NOMO-1 (cell line): ENCODE measurements around the gene MPST.

Experiments
- DNase-seq, 2 experiments: peaks; one replicate each; lab custom pipeline; 2025; ENCODE audit not compliant: unreplicated experiment in 2 of 2; lab: John Stamatoyannopoulos, UW

The MPST gene

DNA sequence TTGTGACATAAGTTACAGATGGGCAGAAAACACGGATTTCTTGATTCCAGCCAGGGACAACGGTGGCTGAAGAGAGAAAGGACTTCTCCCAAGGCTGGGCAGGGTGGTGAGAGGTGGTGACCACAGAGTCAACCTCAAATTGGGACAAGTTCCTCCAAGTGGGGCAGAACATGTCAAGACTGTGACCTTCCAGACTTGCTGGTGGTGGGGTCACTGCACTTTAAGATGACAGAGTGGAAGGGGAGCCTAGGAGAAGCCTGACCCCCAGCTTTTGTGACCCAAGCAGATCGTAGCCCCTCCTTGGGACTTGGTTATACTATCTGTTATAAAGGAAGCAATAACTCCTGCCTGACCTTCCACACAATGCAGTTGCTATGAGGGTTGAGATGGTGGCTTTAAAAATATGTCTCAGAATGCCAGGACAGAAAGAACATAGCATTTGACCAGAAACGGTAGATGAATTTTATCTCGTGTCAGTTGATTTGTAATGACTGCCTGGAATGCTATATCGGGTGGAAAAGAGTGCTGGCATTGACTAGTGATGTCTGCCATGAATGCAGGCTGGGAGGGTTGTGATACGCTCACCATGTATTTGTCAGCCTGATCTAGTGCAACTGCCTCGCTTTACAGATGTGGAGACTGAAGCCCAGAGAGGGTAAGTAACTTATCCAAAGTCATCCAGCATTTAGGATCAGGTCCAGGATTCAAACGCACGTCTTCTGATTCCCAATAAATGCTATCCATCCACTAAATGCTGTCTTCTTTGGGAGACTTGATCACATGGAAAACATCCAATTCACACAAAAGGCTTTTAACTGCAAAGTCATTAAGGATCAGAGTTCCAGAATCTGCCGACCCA lies 18.6 kb upstream of the MPST start:
- no peak for DNase-seq

DNA sequence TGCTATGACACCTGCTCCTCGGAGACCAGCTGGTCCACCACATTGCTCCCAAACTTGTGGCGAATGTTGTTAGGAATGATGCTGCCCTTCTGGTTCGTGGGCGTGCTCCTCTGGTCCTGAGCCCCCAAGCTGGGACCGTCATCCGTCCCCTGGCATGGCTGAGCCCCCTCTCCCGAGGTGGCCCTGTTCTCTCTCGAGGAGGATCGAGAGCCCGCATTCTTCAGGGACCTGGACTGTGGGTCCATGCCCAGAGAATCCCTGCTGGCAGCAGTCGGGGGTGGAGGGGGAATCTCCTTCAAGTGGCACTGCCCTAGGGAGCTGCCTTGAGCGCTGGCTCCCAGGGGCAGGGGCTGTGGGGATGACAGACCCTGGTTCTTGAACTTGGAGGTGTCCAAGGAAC lies 17.7 kb upstream of the MPST start:
- no peak for DNase-seq

DNA sequence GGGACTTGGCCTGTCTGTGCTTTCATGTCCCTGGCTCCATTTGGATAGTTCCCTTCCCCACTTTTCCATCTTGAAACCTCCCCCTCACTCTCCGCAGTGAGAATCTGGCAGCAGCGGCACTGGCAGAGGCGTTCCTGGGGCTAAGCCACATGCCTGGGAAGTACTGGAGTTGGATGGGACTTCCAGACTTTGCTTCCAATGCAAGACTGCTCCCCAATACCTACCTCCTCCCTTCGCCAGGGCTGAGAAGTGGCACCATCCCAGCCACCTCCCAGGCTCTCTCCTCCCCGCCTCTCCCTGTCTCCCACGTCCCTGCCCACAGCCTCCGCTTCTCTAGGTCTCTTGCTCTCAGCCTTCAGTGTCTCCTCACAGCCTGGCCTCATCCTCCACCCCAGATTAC lies 16.9 kb upstream of the MPST start:
- DNase-seq, result no peak

DNA sequence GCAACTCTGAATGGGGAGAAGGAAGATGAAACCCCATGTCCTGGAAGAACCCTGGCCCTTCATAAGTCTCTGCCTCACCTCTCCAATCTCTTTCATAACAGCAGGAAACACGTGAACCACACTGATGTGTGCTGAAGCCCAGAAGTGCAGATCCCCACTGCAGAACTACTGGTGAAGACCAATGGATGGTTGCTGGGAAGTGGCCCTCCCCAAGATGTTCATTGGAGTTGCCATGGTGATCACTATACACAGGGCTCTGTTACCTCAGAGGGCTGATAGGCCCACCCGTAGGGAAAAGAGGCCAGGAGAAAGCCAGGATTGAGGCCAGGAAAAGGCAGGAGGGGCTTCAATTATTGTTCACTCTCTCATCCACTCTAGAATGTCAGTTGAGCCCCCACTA lies 11.9 kb upstream of the MPST start:
- DNase-seq, result no peak

DNA sequence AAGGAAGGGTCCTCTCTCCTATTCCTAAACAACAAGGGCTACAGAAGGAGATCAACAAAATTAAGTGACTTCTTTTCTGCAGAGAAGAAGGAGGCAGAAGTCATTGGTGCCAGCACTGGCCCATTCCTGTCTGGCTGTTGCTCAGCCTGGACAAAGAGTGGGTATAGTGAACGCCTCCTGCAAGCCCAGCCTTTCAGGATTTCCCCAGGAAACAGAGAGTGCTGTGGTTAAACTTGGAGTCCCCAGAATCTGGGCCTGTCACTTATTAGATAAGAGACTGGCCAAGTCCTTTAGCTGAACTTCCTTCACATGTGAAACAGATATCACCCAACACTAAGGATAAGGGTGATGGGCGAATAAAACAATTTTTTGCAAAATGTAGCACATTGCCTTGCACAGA lies 11.2 kb upstream of the MPST start:
- no peak for DNase-seq

DNA sequence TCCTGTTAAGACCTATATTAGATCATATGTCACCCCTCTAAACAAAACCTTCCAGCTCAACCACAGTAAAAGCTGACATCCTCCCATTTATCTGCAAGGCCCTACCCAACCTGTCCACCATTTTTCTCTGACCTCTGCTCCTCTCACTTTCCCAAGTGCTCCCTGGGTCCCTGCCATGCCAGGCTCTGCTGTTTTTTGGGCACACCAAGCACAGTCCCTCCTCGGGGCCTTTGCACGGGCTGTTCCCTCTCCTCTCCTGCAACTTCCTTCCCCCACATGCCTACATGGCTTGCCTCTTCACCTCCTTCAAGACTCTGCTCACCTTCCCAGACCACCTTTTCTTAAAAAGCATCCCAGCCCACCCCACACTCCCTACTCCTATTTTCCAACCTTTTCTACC lies 10.1 kb upstream of the MPST start:
- DNase-seq, result no peak

DNA sequence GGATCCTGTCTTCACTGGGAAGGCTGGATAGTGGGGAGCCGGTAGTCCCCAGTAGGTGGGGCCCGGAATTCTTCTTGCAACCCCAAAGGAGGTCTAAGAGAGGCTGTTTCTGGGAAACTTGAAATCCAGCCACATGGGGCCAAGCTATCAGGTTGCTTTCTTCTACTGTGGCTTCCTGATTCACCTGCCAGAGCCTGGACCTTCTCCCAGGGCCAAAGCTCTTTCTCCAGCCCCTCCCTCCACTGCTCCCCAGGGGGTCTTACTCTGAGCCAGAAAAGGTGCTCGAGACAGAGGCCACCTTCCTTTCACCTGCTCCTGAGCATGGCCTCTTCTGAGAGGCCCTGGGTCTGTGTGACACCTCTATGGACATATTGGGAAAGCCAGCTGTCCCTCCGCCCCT lies 9.4 kb upstream of the MPST start:
- no peak for DNase-seq

DNA sequence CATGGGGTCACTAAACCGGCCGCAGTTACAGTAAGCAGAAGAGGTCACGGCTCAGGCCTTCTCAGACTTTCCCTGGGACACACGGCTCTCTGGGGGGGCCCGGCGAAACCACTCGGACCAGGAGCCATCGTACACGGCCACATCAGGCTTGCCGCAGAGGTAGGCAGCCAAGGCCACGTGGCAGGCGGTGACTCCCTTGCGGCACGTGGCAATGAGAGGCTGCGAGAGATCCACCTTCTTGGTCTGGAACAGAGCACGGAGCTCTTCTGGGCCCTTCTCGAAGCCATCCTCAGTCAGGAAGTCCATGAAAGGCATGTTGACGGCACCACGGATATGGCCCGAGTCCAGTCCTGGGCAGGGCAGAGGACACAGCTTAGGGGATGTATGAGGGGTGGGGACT lies 8.6 kb upstream of the MPST start:
- no peak for DNase-seq

DNA sequence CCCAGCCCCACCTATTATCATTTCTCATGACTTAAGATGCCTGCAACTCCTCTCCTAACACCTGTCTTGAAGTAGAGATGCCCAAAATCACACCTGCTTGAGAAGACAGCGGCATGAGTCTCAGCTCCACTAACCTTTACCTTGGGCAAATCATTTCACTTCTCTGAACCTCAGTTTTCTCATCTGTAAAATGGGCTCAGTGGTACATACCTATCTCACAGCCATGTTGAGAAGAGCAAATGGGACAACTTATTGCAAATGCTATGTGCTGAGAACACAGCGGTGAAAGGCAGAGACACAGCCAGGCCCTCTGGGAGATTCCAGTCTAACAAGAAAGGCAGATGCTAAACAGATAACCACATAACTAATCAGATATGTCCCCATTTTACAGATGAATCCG lies 8.1 kb upstream of the MPST start:
- no peak for DNase-seq

DNA sequence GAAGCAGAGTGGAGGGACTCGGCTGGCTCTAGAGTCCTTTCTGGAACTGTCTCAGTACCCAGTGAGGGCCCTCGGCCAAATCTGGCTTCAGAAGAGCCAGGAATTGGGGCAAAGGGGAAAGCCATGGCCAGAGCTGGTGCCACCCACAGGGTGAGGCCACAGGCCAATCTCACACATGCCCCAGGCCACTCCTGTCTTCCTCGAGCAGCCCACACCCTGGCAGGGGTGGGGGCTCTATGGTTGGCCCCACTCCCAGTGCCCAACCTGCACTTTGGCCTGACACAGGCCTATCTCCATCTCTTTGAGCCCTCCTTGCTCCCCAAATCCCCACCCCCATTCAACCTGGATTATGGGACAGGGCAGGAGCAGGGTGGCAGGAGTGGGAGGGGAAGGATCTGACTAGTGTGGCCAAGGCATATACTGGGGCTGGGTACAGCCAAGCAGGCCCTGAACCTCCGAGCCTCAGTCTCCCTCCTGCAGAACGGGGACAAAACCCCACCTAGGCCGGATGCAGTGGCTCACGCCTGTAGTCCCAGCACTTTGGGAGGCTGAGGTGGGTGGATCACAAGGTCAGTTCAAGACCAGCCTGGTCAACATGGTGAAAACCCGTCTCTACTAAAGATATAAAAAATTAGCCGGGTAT lies 7.2 kb upstream of the MPST start:
- DNase-seq, result no peak

DNA sequence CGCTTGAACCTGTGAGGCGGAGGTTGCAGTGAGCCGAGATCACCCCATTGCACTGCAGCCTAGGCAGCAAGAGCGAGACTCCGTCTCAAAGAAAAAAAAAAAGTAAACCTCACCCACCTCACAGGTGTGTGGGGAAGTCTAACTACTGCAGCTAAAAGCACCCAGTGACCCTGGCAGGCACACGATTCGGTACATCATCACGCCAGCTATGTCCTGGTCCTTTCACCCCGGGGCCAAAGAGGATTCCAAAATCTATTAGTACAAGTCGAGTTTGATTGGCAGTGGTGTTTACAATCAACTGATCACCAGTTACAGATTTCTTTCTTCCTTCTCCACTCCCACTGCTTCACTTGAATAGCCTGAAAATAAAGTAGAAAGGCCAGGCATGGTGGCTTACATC lies 6.6 kb upstream of the MPST start:
- no peak for DNase-seq

DNA sequence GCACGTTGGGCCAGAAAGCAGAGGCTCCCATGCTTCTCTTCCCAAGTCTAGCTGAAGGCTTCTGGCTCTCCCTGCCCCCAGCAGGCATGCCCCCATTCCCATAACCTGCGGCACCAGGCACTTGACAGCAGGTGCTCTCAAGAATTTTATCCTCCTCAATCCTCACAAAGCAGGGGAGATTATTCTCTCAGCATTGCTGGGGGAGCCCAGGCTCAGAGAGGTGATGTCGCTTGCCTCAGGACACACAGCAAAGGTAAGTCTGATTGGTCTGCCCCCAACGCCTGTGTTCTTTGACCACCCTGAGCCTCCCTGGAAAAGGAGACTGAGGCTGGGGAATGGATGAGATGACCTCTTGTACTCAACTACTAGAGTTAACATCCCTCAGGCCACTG lies 5.1 kb upstream of the MPST start:
- no peak for DNase-seq

DNA sequence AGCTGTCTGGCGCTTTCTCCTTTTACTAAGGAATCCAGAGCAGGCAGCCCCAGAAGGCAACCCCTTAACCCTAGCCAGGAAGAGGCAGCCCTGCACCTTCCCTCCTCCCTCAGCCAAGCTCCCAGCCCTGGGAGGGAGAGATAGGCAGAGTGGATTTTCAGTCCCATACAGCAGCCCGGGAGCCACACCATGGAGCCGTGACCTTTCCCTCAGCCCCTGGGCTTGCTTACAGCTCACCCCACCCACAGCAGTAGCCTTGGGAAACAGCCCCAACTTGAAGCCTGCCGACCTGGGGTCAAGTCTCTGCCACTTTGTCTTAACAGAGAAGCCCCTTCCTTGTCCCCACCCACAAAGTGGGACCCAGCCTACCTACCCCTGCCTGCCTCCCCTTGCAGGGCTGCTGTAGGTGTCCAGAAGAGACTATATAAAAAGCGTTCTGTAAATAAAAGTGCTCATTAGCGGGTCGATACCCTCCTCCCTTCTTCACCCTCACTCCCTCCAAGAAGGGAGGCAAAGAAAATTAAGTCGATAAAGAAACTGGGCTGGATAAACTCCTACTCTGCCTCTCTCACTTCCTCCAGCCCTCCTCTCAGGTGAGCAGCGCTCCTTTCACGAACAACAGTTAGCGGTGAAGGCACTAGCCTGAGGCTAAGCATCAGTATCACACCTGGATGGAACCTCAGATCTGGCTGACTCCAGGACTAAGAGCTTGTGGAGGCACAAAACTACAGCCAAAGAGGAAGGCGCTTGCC lies 4.5 kb upstream of the MPST start:
- DNase-seq, result no peak

DNA sequence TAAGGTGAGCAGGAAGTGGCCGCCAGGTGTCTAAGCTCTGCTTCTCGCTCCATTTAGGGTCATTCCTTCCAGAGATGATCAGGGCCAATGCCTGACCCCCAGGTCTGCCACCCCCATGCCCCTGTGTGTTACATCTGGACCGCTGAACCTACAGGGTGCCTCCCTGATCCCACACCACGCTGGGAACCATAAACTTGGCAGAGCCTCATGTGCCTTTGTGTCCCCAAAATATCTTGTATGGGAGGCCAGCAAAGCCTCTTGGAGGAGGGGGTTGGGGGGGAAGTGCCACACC lies 4.0 kb upstream of the MPST start:
- DNase-seq, result no peak

DNA sequence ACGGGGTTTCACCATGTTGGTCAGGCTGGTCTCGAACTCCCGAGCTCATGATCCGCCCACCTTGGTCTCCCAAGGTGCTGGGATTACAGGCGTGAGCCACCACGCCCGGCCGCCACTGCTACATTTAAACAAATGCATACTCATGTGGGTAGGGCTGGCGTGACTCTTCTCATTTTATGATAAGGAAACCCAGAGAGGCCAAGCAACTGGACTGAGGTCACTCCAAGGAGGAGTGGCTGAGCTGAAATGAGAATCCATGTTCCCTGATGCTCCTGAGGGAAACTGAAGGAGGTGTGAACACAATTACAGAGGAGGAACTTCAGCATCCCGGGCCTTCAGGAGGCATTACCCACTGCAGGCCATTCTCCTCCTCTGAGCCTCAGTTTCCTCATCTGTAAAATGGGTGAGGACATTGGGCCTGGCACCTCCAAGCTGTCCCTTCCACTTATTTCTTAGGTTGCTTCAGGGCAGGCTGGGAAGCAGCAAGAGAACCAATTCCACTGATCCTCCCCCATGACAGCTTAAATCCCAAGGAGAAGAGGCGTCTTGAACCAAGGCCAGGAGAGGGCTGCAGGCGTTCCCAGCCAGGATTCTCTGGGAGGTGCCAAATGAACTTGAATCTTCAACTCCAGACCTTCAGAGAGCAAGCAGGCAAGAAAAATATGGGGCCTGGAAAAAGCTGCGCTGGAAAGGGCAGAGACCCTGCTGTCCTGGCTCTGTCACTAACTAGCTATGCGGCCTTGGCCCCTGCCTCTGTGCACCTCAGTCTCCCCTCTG lies 3.2 kb upstream of the MPST start:
- no peak for DNase-seq

DNA sequence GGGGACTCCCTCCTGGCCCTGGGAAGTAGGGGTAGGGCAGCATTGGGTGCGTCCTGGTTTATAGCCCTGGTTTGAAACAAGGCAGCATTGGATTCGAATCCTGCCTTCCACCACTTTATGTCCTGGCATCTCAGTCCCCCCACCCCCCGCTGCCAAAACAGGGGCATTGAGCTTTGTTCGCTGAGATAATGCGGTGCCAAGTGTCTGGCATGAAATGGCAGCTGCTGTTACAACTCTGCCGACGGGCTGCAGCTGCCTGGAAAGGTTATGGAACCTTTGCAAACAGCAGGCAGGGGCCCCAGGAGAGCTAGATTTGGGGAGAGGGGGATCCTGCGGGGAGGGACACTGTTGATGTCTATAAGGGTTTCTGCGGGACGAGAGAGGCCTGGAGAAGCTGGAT lies 2.2 kb upstream of the MPST start:
- no peak for DNase-seq

DNA sequence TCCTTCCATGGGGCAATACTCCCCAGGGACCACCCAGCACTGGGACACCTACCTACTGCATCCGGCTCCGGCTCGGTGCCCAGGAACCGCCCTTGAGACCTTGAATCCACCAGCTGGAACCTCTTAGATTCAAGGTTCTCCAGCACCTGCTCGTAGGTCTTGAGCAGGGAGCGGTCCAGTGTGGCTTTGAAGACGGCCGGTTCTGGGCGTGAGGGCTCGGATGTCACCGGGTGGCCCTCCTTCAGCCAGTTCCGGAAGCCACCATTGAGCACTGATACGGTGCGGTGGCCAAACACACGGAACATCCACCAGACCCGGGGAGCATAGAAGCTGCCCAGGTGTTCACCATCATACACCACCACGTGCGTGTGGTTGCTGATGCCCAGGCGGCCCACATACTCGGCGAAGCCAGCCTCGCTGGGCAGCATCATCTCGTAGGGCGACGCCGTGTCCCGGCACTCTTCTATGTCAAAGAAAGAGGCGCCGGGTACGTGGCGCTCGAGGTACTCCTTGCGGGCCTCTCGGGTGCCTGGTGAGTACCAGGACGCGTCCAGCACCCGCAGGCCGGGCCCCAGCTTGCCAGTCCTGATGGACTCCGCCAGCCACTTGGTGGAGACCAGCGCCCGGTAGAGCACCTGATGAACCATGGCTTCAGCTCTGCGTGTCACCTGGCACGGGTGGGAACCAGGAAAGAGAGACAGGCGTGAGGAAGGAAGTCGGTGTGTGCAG lies 1.3 kb upstream of the MPST start:
- DNase-seq, result peak in 1 of 2 experiments; percentile 8

DNA sequence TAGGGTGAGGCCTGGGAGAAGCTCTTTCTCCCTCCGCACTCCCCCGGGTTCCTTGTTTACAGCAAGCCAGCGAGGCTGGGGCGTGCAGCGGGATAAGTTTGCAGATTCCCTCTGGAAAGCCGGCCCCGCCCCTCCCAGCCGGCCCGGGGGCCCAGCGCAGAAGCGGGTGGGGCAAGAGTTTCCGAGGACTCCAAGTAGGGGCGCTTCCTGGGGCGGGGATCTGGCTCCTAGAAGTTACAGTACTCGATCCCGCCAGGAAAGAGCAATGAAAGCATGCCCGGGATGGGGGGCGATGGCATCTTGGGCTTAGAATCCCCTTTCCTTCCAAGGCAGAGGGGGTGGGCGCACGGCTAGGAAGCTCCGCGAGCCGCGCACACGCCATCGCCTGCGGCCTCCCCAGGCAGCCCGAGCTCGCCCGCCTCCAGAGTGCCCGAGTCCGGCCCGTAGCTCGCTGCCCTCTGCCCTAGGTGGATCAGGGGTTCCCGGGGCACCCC lies 680 bp upstream of the MPST start:
- DNase-seq, result no peak

DNA sequence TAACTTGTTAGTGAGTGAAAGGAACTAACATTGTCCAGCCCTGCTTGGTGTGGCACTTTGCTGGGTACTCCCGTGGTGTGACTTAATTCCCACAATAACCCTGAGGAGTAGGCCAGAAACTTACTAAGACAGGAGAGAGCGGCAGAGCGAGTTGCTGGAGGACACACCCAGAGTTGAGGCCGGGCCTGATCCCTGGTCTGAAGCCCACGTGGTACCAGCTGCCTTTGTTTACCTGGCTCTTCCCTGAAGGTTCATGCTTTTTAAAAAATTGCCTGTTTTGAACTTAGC lies 594 bp downstream of the MPST start:
- peak; percentile 42 to 58 for DNase-seq

DNA sequence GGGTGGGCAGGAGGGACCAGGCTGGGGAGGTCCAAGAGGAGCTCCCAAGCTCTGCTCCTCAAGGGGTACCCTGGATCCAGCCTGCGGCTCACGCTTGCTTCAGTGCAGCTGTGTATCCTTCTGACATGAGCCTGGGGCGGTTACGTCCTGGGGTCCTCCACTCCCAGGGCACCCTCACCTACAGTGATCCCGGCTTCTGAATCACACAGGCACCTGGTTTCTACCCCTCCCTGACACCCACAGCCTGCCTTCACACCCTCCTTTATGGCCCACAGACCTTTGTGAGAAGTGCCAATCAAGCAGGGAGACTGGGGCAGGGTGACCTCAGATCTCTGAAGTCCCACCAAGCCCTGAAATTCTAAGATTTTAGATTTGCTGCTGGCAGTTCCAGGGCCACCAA lies 1.5 kb downstream of the MPST start:
- no peak for DNase-seq
